ENCODE results near the gene PNISR.

DNA sequence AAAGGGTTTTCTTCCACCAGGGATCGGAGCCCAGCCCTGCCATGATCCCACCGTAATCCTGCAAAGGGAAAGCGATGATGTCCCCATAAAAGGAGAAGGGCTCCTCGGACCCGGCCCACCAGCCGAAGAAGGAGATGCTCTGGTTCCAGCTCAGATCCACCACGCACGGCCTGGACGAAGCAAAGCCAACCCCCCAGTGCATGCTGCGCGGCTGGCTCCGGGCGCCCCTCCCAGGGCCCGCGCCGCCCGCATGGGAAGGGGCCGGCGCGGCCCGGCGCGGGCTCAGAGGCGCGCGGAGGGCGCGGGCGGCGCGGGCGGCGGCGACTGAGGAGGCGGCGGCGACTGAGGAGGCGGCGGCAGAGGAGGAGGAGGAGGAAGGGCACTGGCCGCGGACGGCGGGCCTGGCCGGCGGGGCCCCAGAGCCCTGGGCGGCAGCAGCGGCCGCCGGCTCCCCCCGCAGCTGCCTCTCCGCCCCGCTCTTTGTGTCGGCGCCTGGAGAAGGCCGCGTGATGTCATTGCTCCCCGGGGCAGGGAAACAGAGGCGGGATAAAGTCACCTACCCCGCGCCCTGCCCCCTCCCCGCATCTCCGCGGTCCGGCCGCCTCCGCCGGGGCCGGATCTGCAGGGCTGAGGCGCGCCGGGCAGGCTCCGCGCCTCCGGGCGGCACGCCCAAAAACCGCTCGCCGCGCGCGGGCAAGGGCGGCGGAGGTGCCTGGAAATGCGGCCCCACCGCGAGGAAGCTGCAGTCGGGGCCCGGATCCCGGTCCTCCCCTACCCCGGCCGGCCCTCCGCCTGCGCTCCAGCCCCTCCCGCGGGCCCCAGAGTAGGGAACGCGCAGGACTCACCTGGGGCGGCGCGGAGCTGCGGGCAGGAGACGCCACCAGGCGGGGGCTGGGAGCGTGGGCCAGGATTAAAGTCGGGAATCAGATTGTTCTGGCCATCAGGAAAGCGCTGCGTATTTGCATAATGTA is 75.7 kb downstream of the PNISR start, which contains the start of gene FAXC:
- TF ChIP-seq, protein P1, sequence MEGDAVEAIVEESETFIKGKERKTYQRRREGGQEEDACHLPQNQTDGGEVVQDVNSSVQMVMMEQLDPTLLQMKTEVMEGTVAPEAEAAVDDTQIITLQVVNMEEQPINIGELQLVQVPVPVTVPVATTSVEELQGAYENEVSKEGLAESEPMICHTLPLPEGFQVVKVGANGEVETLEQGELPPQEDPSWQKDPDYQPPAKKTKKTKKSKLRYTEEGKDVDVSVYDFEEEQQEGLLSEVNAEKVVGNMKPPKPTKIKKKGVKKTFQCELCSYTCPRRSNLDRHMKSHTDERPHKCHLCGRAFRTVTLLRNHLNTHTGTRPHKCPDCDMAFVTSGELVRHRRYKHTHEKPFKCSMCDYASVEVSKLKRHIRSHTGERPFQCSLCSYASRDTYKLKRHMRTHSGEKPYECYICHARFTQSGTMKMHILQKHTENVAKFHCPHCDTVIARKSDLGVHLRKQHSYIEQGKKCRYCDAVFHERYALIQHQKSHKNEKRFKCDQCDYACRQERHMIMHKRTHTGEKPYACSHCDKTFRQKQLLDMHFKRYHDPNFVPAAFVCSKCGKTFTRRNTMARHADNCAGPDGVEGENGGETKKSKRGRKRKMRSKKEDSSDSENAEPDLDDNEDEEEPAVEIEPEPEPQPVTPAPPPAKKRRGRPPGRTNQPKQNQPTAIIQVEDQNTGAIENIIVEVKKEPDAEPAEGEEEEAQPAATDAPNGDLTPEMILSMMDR (IDR thresholded peaks at IDR 0.05), result peak in 4 of 6 experiments; percentile 21 to 45 (median 32)
- peak in 1 of 2 donors; percentile 22 for TF ChIP-seq POLR2A (IDR thresholded peaks at IDR 0.05)

All from thyroid gland (tissue), 4 donors.